ENCODE measurements around the gene A3GALT2.
A peak's percentile ranks its signal among the peaks of the same experiment; 100 is the strongest.

Gene A3GALT2

GRCh38 chr1:33320619-33321165 is at the start of gene A3GALT2:
TSS of gene A3GALT2 (minus strand) at chr1:33321098. CDS start at chr1:33321098, 0 bp downstream.
- no peak for DNase-seq (ENCODE audit: low read depth)
- TF ChIP-seq CTCF (conservative IDR thresholded peaks at IDR 0.05; ENCODE audit: low read depth, low read length): no peak
- H3K4me3 ChIP-seq (ENCODE audit: low read depth, low read length): no peak within 1 kb of the TSS

- DNase-seq (ENCODE audit: low read depth): peak; percentile 84
- H3K4me3 ChIP-seq (ENCODE audit: low read depth, low read length): no peak overlapping the region
- TF ChIP-seq CTCF (conservative IDR thresholded peaks at IDR 0.05; ENCODE audit: low read depth, low read length): peak; percentile 14
Observed at GRCh38 chr1:33370301-33370700, 49.4 kb upstream of the A3GALT2 start.

DNA sequence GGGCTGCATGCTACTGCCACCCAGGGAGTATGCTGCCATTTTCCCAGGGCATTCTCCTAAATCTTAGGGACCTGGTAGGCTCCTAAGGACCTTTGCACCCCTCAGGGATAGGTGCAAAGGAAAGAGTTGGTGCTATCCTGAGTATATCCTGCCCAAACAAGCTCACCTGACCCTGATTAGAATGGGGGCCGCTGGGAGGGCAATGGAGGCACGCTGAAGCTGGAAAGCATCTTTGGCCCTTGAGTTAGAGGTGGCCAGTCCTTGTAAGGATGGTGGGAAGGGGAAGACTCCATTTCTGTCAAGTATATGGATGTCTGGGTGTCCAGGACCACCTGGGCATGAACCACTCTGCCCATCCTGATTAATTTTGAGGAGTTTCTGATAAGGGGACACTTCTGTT is 48.9 kb upstream of the A3GALT2 start:
- H3K4me3 ChIP-seq (ENCODE audit: low read depth, low read length): no peak overlapping the region
- TF ChIP-seq CTCF (conservative IDR thresholded peaks at IDR 0.05; ENCODE audit: low read depth, low read length): no peak
- no peak for DNase-seq (ENCODE audit: low read depth)

DNA sequence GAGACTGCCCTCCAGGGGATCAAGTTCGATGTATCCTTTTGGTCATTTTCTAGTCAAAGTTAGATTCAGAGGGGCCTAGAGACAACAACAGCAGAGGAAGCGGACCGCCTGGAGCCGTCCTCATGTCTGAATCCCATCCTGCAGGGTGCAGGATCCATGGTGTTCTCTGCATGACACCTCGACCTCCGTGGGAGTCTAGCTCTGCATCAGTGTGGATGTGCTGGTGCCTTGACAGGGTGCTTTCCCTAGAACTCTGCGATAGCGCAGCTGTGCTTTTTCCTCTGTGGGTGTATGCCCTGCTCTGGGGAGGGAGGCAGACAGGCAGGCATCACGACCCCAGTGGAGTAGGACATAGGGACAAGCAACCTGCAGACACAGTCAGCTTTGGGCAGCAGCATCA is 48.2 kb upstream of the A3GALT2 start:
- no peak overlapping the region for H3K4me3 ChIP-seq (ENCODE audit: low read depth, low read length)
- DNase-seq (ENCODE audit: low read depth): no peak
- TF ChIP-seq CTCF (conservative IDR thresholded peaks at IDR 0.05; ENCODE audit: low read depth, low read length): no peak

- no peak for TF ChIP-seq CTCF (conservative IDR thresholded peaks at IDR 0.05; ENCODE audit: low read depth, low read length)
- H3K4me3 ChIP-seq (ENCODE audit: low read depth, low read length): no peak overlapping the region
- no peak for DNase-seq (ENCODE audit: low read depth)
Observed at GRCh38 chr1:33368431-33368830, 47.5 kb upstream of the A3GALT2 start.

- TF ChIP-seq CTCF (conservative IDR thresholded peaks at IDR 0.05; ENCODE audit: low read depth, low read length): peak; percentile 97
- H3K4me3 ChIP-seq (ENCODE audit: low read depth, low read length): no peak overlapping the region
- peak; percentile 89 for DNase-seq (ENCODE audit: low read depth)
Observed at GRCh38 chr1:33367485-33368405, 46.8 kb upstream of the A3GALT2 start.

Measured in choroid plexus epithelial cell (primary cell).